Lower leg skin (tissue), 4 donors: ENCODE measurements around the gene HK3. TPM values are rescaled to one million over a fixed set of nuclear protein-coding genes. Genes with fewer than 3 reads are reported as not detected.

Experiments used
- DNase-seq, 2 donors: peaks; one replicate each; pipeline ENCODE4 v3.0.0-alpha.2; 2019; ENCODE audit warnings: low spot score in 2 of 2
- H3K4me3 ChIP-seq: fragments of 200-600 bp; sonication (generic); 2 replicates; pipeline ENCODE4 v1.5.1; 2017; ENCODE audit warnings: mild to moderate bottlenecking, low read depth; ENCODE audit not compliant: poor library complexity, severe bottlenecking
- POLR2A ChIP-seq, 2 donors: fragments of 450-650 bp; IDR thresholded peaks; one replicate each; pipeline ENCODE4 v1.6.1; 2016 to 2017; ENCODE audit warnings: antibody characterized with exemption in 2 of 2, mild to moderate bottlenecking in 1 of 2, moderate library complexity in 1 of 2
- WGBS, 2 donors: methylation state at CpG; one replicate each; pipeline ENCODE4 v1.1.5; 2018; 5-methylcytosine and 5-hydroxymethylcytosine counted together
- intact Hi-C: fragments of 100-400 bp; cut with DNase I; formaldehyde crosslinking; loops from one replicate; pipeline ENCODE4 v1.15.0; 2023; ENCODE audit warnings: low total_unique reads
- total RNA-seq, 4 donors: library from RNA; depleted of rRNA; stranded (reverse); fragments of >200 nt; gene quantifications; one replicate each; pipeline ENCODE4 v1.1.0, GENCODE V29; 2016
- TF ChIP-seq, protein P1 (sequence below), 3 donors: fragments of 450-650 bp; IDR thresholded peaks; one replicate each; pipeline ENCODE4 v1.5.1; 2016; ENCODE audit warnings: antibody characterized with exemption in 3 of 3, mild to moderate bottlenecking in 3 of 3, moderate library complexity in 2 of 3

The HK3 gene
- total RNA-seq, 4 donors from 2014 or later = 0.32 to 1.7 (median 0.76) TPM

DNA sequence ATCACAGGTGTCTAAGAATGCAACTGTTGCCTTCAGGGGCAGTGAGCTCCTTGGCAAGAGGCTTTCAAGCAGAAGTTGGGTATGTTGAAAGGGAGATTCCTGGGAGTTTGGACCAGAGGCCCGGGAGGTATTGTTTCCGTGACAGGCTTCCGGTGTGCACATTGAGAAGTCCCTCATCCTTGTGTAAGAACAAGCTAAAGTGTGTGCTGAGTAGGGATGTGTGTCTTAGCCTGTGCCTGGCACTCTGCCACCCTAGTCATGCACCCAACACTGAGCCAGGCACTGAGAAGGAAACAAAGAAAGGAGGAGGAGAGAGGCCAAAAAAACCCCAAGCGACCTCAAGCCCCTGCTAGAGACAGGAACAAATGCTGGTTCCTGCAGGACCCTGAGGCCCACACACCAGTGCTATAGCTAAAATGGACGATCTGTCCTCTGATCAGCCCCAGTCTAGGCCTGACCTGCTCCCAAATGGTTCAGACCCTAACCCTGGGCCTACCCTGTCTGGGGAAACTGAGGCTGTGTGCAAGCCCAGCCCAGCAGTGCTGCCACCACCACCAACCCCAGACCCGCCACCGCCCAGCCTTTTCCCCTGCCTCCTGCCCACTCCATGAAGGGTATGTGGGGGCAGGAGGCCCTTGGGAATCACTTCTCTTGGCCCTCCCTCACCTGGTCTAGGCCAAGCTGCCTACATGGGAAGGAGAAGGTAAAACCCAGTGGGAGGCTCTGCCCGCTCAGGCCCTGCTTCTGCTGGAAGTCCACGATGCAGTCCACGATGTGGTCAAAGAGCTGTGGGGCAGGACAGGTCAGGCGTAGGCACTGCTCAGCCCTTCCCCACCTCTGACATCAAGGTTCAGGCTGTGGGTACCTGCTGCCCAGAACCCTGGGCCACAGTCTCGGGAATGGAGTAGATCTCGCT lies 12.6 kb downstream of the HK3 start:
- 85 to 88% methylated on average over 9 to 13 of the region's 13 CpGs for WGBS, 2 donors
- H3K4me3 ChIP-seq = no peak overlapping the region
- no peak for TF ChIP-seq POLR2A (IDR thresholded peaks at IDR 0.05)
- TF ChIP-seq, protein P1, sequence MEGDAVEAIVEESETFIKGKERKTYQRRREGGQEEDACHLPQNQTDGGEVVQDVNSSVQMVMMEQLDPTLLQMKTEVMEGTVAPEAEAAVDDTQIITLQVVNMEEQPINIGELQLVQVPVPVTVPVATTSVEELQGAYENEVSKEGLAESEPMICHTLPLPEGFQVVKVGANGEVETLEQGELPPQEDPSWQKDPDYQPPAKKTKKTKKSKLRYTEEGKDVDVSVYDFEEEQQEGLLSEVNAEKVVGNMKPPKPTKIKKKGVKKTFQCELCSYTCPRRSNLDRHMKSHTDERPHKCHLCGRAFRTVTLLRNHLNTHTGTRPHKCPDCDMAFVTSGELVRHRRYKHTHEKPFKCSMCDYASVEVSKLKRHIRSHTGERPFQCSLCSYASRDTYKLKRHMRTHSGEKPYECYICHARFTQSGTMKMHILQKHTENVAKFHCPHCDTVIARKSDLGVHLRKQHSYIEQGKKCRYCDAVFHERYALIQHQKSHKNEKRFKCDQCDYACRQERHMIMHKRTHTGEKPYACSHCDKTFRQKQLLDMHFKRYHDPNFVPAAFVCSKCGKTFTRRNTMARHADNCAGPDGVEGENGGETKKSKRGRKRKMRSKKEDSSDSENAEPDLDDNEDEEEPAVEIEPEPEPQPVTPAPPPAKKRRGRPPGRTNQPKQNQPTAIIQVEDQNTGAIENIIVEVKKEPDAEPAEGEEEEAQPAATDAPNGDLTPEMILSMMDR (IDR thresholded peaks at IDR 0.05) = no peak
- no peak for DNase-seq
- intact Hi-C loops = no loop called here

DNA sequence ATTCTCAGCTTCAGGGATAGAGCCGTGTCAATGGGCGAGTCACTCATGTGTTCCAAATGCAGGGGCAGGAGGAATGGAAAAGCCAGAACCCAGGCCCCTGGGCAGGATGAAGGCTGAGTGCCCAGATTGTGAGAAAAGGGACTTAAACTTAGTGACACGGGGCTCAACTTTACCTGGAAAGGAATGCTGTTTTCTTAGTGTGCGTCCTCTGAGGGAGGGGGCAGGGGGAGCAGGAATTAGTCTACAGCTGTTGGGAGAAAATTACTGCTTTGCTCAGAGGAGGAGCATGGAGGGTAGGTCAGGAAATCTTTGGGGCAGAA lies 14.6 kb downstream of the HK3 start:
- 51 to 57% methylated on average over 4 of the region's 4 CpGs for WGBS, 2 donors
- no peak for DNase-seq
- H3K4me3 ChIP-seq = no peak overlapping the region
- intact Hi-C loops = no loop called here
- TF ChIP-seq, protein P1 (IDR thresholded peaks at IDR 0.05) = no peak
- TF ChIP-seq POLR2A (IDR thresholded peaks at IDR 0.05) = no peak

DNA sequence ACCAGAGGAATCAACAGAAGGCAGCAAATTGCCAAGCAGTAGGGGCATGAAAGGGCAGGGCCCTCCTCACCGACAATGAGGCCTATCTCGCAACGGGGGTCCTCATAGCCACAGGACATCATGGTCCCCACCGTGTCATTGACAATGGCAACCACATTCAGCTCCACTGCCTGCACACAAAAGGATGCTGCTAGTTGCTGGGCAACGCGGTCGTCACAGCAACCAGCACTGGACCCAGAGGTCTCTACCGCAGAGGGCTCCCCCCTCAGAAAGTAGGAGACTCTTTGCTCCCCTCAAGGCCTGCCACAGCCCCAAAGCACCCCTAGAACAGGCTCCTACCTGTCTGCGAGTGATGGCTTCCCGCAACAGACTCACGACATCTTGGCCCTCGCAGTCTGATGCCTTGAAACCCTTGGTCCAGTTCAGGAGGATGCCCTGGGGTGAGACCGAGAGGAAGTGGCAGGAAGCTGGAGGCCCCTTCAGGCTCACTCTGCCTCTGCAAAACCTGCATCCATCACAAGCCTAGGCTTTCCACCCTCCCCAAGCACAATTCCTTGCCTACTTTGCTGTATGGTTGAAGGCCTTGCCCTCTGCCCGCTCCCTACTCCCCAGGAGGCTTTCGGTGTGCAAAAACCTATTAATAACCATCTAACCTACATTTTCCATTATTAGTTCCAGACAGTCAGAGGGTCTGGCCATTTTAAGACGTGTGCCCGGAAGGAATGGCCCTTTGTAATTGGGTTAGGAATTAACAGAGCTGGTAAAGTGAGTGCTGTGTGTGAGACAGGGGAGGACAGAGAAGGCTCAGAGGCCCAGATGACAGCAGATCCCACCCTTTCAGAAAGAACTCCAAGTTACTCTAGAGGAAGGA lies 15.2 kb downstream of the HK3 start:
- intact Hi-C loops = no loop called here
- H3K4me3 ChIP-seq = no peak overlapping the region
- no peak for DNase-seq
- WGBS, 2 donors = 84 to 87% methylated on average over 17 of the region's 17 CpGs
- no peak for TF ChIP-seq POLR2A (IDR thresholded peaks at IDR 0.05)
- TF ChIP-seq, protein P1 (IDR thresholded peaks at IDR 0.05) = no peak

DNA sequence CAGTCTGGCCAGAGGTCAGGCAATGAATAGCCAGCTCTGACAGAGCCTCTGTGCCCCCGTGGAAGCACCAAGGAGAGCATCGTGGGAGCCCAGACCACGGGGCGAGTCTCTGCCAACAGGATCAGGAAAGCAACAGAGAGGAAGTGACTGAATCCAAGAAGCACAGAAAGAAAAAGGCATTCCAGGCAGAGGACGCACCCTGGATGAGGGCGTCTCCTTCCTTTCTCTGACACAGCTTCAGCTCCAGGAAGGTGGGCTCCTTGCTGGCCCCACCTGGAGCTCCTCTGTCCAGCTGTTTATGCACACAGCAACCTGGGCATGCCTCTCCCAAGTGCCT lies 16.6 kb downstream of the HK3 start:
- intact Hi-C loops = no loop called here
- WGBS, 2 donors = 32 to 36% methylated on average over 6 of the region's 6 CpGs
- no peak for DNase-seq
- H3K4me3 ChIP-seq = no peak overlapping the region
- TF ChIP-seq, protein P1 (IDR thresholded peaks at IDR 0.05) = no peak

DNA sequence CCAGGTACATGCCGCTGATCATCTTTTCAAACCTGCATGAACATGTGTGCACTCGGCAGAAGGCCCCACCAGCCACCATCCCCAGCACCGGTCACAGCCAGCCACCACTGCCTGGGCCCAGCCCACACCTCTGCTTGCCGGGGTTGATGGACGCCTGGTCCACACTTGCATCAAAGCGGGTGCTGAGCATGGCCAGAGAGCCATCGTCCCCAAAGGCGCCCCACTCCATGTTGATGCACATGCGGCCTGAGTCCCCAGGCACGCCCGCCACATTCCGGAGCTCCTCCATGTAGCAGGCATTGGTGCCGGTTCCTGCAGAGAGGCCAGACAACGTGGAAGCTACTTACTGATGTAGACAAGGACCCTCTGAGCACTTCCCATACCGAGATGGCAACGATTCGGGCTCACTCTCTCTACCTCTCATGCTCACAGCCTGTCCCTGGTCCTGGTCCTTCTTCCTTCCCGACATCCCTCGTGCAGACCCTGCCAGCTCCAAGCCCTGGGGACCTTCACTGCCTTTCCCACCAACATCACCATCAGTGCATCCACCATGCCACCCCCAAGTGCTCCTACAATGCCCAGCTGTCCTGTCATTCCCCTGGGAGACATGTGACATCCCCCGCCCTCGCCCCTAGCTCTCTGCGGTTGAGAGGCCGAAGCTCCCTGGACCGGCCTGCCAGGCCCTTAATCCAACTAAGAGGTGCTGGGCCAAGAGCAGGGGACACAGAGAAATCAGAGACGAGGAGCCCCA lies 17.2 kb downstream of the HK3 start:
- TF ChIP-seq, protein P1 (IDR thresholded peaks at IDR 0.05) = no peak
- TF ChIP-seq POLR2A (IDR thresholded peaks at IDR 0.05) = no peak
- no peak for DNase-seq
- intact Hi-C loops = no loop called here
- WGBS, 2 donors = 87 to 88% methylated on average over 25 of the region's 25 CpGs
- no peak overlapping the region for H3K4me3 ChIP-seq
